ENCODE measurements around the gene TTC16.
A peak's percentile ranks its signal among the peaks of the same experiment; 100 is the strongest.
"Not testable (repeated sequence)": the region's sequence is repeated elsewhere in the genome, so short reads cannot be mapped to it uniquely, and the experiment has no call there.

TTC16 gene

DNA sequence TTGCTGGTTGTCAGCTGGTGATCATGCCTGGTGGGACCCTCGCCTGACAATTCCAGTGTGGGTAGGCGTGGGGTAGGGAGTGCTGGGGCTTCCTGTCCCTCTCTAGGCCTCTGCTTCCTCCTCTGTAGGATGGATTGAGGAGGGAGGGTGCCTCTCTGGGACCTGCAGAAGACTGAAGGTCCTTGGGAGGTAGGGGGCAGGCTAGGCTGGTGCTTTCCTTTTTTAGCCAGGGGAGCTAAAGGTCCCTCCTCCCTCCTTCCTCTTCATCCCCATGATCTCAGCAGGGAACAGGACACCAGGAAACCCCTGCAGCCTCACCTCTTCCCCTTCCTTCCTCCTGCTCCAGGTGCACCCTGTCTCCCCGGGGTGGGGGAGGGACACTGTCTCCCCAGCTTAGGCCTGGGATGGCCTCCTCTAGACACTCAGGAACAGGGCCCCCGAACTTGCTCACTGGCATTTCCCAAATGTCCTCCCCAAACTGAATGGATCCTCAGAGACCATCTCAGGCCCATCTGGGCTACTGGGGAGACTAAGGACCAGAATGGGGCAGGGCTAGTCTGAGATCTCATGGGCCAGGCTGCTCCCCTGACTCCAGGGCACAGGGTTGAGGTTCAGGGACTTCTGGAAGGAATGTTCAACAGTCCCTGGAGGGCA, 54.2 kb downstream of the TTC16 start:
- DNase-seq, result no peak

DNA sequence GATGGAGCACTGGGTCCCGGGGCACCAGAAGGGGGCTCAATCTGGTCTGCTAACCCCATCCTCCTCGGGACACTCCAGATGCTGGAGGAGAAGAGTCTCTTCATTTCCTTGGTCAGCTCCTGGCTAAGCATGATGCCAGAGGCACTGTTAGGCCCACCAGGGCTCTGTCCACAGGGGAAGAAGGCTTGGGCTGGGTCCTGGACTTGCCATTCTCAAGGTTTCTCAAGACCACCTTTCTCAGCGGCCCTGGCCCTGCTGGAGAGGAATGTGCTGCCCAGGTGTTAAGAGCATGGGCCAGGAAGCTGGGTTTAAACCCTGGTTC, 54.7 kb downstream of the TTC16 start:
- DNase-seq, result no peak

DNA sequence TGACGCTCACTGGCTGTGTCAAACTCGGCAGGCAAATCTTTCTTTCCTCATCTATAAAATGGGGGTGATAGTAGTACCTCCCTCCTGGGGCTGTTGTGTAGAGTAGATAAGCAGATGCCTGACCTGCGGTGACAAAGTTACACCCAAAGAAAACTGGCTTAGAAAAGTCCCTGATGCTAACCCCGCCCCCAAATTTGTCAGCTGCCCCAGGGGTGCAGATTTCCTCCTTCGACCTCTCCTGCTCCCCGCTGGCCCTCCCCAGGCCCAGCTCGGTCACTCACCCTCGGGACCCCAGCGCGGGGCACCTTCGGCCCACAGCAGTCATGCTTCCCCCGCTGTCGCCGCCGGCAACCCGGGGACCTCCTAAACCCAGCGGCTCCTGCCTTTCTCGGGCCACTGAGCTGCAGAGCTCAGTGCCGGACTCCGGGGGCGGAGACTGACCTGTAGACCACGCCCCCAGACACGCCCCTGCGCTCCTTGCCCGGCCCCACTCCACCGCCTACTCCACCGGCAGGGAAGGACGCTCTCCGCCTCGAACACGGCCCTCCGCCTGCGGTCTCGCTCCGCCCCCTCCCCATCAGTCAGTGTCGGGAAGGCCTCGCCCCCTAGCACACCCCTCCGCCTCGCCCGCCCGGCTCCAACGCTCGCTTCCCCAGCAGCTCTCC, 55.2 kb downstream of the TTC16 start:
- peak; percentile 91 for DNase-seq

DNA sequence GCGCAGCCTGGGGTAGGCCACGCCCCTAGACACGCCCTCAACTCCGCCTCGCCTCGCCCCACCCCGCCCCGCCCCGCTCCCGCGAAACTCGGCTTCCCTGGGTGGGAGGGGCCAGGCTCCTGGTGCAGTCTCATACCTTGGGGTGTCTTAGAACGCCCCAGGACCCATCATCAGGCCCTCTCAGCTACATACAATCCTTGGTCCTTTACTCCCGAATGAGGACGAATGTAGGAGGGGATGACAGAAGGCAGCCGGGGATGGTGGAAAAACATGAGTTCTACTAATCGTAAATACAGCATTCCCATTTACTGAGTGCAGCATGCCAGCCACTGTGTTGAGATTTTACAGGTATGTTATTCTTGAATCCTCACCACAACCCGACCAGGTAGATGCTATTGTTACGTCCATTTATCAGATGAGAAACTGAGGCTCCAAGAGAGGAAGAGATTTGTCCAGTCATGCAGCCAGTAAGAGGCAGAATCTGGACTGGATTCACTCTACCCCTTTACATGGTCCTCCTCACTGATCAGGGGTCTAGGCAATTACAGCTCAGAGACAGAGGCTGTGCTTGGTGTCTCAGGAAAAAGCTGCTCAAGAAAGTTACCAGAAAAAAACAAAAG, 55.8 kb downstream of the TTC16 start:
- no peak for DNase-seq

DNA sequence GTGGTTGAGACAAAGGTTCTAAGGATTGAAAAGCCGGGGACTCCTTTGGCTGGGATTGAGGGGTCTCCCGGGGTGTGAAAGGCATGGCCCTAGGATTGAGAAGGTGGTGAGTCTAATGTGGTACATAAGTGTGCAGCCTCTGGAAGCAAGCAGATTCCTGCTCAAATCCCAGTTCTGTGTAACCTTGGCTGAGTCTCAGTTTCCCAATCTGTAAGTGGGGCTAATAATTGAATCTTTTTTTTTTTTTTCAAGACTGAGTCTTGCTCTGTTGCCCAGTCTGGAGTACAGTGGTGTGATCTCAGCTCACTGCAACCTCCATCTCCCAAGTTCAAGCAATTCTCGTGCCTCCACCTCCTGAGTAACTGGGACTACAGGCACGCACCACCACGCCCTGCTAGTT, 56.7 kb downstream of the TTC16 start:
- DNase-seq, result no peak

DNA sequence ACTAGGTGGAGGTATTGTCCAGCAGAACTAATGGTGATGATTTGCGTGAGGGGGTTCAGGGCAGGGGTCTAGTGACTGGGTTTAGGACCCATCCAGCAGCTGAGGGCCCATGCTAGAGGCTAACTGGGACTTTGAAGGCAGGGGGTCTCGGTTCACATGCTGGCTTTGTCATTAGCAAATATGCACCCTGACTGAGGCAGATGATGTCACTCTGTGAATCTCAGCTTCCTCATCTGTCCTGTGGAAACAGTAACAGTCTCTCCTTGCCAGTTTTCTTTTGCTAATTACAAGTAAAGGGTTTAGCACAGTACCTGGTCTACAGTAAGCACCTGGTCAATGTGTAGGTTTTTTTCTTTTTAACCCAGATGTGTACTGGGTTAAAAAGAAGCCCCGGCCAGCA, 57.4 kb downstream of the TTC16 start:
- DNase-seq, result no peak

DNA sequence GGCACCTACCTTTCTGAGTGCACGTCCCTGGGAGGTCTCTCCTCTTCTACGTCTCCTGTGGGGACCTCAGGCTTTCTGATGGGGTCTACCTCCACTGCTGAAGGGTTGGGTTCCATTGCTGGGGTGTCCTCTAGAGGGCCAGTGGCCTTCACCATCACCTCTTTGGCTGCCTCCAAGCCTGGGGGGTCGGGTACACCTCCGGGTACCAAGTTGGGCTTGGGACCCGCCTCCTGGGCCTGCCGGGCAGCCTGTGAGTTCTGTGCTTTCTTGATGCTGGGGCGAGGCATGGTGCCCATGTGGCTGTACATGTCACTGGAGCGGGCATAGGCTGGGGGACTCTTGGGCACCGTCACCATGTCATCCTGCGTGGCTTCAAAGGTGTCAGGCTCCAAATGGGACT, 58.1 kb downstream of the TTC16 start:
- no peak for DNase-seq

DNA sequence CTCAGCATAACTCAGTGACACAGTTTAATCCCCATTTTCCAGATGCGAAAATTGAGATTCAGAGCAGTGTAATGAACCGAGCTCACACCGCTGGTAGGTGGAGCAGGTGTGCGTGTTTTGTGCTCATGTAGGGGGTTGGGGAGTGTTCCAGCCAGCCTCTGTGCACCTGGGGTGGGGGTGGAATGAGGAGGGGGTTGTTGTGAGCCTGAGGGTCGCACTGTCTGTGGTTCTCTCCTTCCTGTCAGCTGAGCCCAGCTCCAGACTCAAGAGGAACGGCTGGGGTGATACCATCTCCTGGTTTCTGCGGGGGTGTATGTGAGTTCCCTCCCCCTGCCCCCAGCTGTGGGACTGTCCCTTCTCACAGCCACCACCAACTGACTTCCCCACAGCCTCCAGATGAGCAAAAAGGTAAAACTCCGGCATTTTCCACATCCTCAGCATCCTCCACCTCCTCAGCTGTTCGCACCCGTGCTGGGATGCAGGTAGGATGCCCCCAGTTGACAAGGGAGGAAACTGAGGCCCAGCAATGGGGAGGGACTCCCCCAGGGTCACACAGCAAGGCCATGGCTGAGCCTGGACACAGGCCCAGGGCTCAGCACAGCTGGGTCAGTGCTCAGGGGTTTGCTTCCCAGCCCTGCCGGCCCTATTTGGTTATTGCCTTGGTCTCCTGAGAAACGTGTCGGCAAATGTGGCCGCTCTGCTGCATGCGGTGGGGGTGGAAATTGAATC, 60.5 kb downstream of the TTC16 start:
- DNase-seq, result no peak

DNA sequence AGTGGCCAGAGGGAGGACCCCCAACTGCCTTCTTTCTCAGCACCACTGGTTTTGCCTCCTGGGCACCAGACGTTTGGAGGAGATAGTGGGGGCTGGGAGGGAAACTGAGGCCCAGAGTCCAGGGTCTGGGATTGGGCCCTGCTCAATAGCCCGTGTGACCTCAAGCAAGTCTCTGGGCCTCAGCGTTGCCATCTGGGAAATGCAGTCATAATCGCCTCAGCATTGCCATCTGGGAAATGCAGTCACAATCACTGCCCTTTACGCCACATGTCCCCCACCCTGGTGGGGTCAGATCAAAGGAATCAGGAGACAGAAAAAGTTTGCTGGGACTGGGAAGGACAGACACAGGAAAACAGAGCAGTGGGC, 61.0 kb downstream of the TTC16 start:
- DNase-seq, result no peak

DNA sequence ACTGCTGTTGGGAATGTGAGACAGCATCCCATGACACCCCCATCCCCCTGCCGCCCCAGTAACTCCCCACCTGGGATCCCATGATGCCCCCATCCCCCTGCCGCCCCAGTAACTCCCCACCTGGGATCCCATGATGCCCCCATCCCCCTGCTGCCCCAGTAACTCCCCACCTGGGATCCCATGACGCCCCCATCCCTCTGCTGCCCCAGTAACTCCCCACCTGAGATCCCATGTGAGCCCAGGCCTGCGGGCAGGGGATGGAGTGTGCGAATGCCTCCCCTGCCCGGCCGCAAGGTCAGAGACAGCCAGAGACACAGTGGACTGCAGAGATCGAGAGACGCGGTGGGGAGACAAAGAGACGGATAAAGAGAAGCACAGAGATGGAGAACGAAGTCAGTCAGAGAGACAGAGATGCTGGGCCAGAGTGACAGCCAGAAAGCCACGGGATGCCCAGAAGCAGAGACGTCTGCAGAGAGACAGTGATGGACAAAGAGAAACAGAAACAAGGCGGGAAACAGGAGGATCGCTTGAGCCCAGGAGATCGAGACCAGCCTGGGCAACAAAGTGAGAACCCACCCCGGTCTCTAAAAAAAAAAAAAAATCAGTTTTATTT, 61.6 kb downstream of the TTC16 start:
- DNase-seq, result no peak

DNA sequence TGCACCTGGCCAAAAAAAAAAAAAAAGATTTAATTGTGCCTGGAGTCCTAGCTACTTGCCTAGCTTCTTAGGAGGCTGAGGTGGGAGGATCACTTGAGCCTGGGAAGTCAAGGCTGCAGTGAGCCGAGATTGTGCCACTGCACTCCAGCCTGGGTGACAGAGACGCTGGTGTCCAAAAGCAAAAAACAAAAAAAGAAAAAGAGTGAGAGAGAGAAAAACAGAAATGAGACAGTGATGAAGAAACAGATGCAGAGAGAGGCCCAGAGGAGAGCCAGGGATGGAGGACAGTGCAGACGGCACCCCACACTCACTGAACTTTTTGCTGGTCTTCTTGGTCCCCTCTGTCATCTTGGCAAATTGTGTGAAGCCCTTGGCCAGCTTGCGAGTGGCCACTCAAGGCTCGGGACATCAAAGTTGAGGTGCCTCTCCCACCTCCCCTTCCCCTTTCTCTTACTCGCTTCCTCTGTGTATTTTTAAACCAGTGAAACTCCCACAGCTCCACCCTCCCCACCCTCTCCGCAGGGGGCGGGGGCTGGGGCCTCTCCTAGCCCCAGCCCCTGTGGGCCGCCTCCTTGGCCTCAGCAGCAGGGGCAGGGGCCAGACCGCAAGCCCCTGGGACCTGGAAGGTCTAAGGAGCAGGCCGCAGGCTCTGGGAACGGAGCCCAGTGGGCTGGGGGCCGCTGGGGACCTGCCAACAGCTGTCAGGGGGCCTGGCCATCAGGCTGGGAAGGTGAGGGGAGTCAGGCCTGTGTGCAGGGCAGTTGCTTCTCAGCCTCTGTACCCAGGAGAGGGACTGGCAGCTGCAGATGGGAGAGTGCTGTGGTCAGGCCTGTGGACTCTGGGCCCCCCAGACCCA, 62.6 kb downstream of the TTC16 start, which contains the start of gene SH2D3C:
TSS of gene SH2D3C (minus strand) at position 387 of the 856 bp plus-strand sequence. CDS start at position 348, 39 bp downstream.
- DNase-seq, result no peak

DNA sequence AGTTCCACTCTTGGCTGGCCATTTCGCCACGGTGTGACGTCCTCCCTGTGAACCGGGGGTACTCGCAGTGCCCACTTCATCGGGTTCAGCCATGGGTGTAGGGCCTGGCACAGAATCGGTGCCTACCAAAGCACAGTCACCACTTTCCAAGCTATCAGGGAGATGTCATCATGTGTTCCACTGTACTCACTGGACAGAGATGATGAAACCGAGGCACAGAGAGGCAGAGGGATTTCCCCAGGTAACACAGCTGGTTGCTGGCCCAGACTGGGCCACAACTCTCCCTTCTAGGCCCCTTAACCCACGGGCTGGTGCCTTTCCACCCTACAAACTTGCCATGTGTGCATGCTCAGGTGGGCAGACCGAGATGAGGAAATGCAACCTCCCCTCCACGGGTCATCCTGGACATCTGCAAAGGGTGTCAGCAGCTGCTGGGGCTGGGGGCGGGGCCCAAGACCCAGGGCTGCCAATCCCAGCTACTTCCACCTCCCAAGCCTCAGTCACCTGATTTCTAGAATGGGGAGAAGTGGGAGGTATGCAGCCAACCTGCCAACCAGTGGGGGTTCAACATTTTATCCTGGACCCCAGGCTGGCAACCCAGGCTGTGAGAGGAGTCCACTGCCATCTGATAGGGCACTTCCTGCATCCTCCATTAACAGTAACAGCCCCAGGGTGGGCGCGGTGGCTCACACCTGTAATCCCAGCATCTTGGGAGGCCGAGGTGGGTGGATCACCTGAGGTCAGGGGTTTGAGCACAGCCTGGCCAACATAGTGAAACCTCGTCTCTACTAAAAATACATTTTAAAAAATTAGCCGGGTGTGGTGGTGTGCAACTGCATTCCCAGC, 63.5 kb downstream of the TTC16 start:
- no peak for DNase-seq

DNA sequence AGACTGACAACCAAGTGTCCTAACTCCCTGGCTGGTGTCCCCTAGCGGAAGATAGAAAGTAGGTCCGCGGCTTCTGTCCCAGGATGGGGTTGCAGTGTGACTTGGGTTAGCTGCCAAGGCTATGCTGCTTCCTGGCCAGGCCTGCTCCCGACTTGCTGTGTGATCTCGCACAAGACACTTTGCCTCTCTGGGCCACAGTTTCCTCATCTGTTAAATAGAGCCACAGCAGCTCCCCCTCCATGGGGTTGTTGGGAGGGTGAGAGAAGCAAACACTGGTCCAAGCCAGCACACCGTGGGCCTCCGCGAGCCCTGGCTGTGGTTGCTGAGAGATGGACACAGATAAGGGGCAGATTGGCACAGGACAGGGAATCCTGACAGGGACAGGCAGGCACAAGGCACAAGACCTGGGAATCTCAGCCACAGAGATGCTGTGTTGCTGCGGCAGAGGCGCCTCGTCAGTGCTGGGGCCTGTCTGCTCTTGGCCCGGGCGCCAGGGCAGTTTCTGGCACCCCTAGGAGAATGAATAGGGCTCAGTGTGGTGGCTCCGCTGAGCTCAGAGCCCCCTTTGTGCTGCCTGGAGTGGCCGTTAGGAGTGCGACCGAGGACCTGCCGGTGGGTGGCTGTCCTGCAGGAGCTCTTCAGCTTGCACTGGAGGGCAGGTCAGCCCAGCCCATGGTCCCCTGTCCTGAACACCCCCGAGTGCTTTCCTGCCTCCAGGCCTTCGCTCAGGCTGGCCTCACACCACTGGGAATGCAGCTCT, 64.4 kb downstream of the TTC16 start:
- no peak for DNase-seq

DNA sequence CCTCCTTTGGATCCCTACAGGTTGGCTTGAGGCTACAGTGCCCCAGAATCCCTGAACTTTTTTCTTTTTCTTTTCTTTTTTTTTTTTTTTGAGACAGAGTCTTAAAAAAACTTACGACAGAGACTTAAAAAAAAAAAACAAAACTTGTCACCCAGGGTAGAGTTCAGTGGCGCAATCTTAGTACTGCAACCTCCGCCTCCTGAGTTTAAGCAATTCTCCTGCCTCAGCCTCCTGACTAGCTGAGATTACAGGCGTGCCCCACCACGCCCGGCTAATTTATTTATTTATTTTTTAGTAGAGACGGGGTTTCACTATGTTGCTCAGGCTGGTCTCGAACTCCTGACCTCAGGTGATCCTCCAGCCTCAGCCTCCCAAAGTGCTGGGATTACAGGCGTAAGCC, 65.0 kb downstream of the TTC16 start:
- DNase-seq, result not testable (repeated sequence)

All from NCI-H2107 (cell line).